Epithelial cell of esophagus (primary cell): ENCODE results near the gene AVPR1A.
A peak's percentile ranks its signal among the peaks of the same experiment; 100 is the strongest.

ENCODE experiments used
- DNase-seq: peaks from one replicate; pipeline ENCODE4 v3.0.0; 2010; ENCODE audit warnings: low read depth
- H3K4me3 ChIP-seq: 2 replicates; pipeline ENCODE4 v1.5.1; 2011; ENCODE audit warnings: mild to moderate bottlenecking, low read length, control low read depth
- CTCF ChIP-seq: IDR thresholded peaks from 2 replicates; pipeline ENCODE4 v1.5.1; 2011; ENCODE audit warnings: low read depth, mild to moderate bottlenecking, low read length, control low read depth, inconsistent platforms; ENCODE audit not compliant: insufficient read depth; ENCODE audit errors: missing control alignments

Gene AVPR1A

GRCh38 chr12:63133981-63134380, 17.0 kb downstream of the AVPR1A start:
- H3K4me3 ChIP-seq: no peak overlapping the region
- no peak for TF ChIP-seq CTCF
- DNase-seq: no peak

- no peak overlapping the region for H3K4me3 ChIP-seq
- TF ChIP-seq CTCF: no peak
- no peak for DNase-seq
These were observed 18.8 kb downstream of the AVPR1A start for GRCh38 chr12:63132201-63132600.

DNA sequence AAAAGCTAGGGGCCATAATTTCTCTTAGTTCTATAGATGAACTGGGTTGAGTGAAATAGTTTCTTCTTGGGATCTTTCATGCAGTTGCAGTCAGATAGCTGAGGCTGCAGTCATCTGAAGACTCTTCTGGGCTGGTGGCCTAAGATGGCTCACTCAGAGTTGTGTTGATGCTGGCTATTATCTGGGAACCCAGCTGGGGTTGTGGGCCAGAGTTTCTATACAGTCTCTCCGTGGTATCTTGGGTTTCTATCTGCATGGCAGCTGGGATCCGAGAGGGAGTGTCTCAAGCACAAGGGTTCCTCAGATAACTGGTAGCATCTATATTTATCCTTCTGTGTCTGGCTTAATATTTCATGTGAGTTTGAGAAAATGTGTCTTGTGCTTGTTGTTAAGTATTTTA, 21.1 kb downstream of the AVPR1A start:
- no peak overlapping the region for H3K4me3 ChIP-seq
- no peak for TF ChIP-seq CTCF

DNA sequence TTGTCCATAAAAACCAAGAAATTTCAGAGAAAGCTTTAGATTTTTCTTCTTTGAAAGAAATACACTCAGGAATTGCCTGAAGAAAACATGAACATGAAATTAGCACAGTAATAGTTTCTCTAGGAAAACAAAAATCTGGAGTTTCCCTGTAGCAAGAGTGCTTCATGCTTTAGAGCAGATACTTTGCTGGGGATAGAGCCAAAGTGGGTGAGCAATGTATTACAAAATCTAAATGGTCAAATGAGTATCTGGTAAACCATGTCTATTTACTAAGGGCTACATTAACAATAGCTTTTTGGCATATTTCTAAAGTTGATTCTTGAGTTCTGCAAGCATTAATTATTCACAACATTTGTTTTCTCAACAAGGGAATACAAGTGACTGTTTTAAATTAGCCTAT, 26.2 kb downstream of the AVPR1A start:
- no peak overlapping the region for H3K4me3 ChIP-seq
- no peak for TF ChIP-seq CTCF
- DNase-seq: no peak

More for the DNA sequence above, 21.1 kb downstream of the AVPR1A start:
- DNase-seq: no peak

DNA sequence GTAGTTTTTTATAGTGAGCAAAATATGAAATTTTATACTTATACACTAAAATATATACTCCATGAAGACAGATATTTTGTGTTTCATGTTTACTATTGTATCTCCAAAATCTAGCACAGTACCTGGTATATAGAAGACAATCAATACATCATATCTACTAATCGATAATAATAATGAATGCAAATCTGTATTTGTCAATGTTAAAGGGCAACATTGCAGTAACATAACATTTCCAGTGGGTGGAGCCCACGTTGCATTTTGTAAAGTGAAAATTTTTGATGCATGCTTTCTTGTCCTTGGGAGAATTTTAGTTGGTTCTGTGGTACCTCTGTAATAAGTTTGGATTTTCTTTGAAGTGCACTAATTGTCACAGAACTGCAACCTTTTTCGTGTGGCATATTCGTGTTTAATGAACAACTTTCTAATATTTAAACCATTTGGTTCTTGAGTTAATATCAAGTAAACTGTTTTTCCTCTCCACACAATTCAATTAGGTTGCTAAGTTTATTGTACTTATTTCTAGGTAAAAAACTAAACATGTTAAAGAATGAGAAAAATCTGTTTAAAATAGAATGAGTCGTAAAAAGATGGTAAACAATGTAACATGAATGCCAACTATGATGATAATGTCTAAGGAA, 47.4 kb downstream of the AVPR1A start:
- DNase-seq: peak; percentile 46
- TF ChIP-seq CTCF: peak; percentile 74
- no peak overlapping the region for H3K4me3 ChIP-seq

GRCh38 chr12:63101920-63102319, 49.1 kb downstream of the AVPR1A start:
- DNase-seq: no peak
- H3K4me3 ChIP-seq: no peak overlapping the region
- no peak for TF ChIP-seq CTCF

- DNase-seq: no peak
- no peak for TF ChIP-seq CTCF
- no peak overlapping the region for H3K4me3 ChIP-seq
These were observed 52.1 kb downstream of the AVPR1A start for GRCh38 chr12:63098851-63099250.
